Stimulated activated naive CD8-positive, alpha-beta T cell treated with anti-CD3 and anti-CD28 coated beads, Interleukin-15, Interleukin-2, amounts not matched to agents 100 ng/mL and 50 ng/mL, for 24 hours (primary cell): ENCODE data around the gene TRIM28.

Experiments
- H3K27ac Mint-ChIP-seq: one replicate; pipeline ENCODE4 v1.8.0; 2021; ENCODE audit warnings: mild to moderate bottlenecking, mixed read lengths
- H3K27me3 Mint-ChIP-seq: one replicate; pipeline ENCODE4 v1.8.0; 2021; ENCODE audit warnings: mixed read lengths
- H3K36me3 Mint-ChIP-seq: one replicate; pipeline ENCODE4 v1.8.0; 2021; ENCODE audit warnings: low read depth, mixed read lengths
- H3K4me1 Mint-ChIP-seq: one replicate; pipeline ENCODE4 v1.8.0; 2021; ENCODE audit warnings: low read depth, mixed read lengths
- H3K4me3 Mint-ChIP-seq: one replicate; pipeline ENCODE4 v1.8.0; 2021; ENCODE audit warnings: mild to moderate bottlenecking, mixed read lengths
- H3K9me3 Mint-ChIP-seq: one replicate; pipeline ENCODE4 v1.8.0; 2021; ENCODE audit warnings: mixed read lengths

Gene TRIM28

DNA sequence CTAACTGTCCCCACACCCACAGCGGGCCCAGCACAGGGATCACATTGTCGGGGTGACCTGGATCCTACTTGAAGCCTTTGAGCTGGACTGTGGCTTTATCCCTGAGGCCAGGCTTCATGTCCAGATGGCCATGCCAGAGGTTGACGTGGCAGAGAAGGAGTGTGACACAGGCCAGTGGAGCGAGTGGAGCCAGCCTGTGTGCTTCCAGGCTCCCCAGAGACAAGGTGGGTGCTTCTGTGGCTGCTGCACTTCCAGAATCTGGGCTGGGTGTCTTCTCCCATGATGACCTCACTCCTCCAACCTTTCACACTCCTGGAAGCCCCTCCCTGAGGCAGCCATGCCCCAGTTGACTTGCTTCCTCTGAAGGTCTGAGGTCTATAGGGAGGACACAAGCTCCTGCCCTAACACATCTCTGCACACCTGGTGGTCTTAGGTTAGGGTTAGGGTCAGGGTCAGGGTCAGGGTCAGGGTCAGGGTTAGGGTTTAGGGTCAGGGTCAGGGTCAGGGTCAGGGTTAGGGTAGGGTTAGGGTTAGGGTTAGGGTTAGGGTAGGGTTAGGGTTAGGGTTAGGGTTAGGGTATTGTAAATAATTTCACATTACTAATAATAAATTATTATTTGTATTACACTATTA is 42.4 kb downstream of the TRIM28 start:
- Mint-ChIP-seq H3K4me1 (peaks cover 2% of the 10 kb centered on the region), H3K4me3 (no peak overlapping the region), H3K36me3 (peaks cover 9% of the 10 kb centered on the region), H3K27ac (no peak overlapping the region), H3K27me3 (no peaks in the 10 kb centered on the region), H3K9me3 (no peaks in the 10 kb centered on the region)
